GM12892 (cell line): Measurements from ENCODE around the gene USP13.

Experiments used
- POLR2A ChIP-seq: IDR thresholded peaks from 2 replicates; pipeline ENCODE4 v1.6.1; 2011; ENCODE audit warnings: low read depth, low read length, control low read depth
- POLR2AphosphoS5 ChIP-seq: IDR thresholded peaks from 2 replicates; pipeline ENCODE4 v1.6.1; 2011; ENCODE audit warnings: low read depth, low read length, control low read depth

DNA sequence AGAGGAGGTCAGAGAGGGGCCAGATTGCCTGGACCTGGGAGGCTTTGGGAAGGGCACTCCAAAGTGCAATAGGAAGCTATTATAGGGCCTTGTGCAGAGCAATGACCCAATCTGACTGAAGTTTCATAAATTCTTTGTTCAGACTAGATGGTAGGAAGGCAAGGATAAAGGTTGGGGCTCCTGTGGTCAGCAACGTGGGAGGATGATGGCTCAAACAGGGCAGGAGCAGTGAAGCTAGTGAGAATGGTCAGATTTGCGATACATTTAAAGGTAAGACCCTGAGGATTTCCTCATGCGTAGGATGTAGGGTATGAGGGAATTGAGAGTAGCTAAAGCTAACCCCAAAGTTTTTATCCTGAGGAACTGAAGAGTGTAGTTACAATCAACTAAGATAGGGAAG is 139.0 kb downstream of the USP13 start:
- TF ChIP-seq POLR2A, result no peak
- TF ChIP-seq POLR2AphosphoS5, result no peak
